BE2C (cell line): Measurements from ENCODE around the gene MALAT1.
A peak's percentile ranks its signal among the peaks of the same experiment; 100 is the strongest.

Experiments used
- DNase-seq: peaks from one replicate; pipeline ENCODE4 v3.0.0-alpha.2; 2020
- H3K27me3 ChIP-seq: fragments of 250-450 bp; sonication (Bioruptor Pico); 2 replicates; pipeline ENCODE4 v1.5.1; 2020; ENCODE audit warnings: mild to moderate bottlenecking
- H3K36me3 ChIP-seq: fragments of 250-450 bp; sonication (Bioruptor Pico); 2 replicates; pipeline ENCODE4 v1.5.1; 2020; ENCODE audit warnings: mild to moderate bottlenecking
- H3K4me1 ChIP-seq: fragments of 250-450 bp; sonication (Bioruptor Pico); 2 replicates; pipeline ENCODE4 v1.5.1; 2020
- H3K4me3 ChIP-seq: 2 replicates; pipeline ENCODE4 v1.5.1; 2011; ENCODE audit warnings: low read depth, low read length
- H3K9me3 ChIP-seq: fragments of 250-450 bp; sonication (Bioruptor Pico); 2 replicates; pipeline ENCODE4 v1.5.1; 2020
- CTCF ChIP-seq: IDR thresholded peaks from 2 replicates; pipeline ENCODE4 v1.5.1; 2012; ENCODE audit warnings: mild to moderate bottlenecking, low read depth, low read length

The MALAT1 gene

GRCh38 chr11:65501472-65502273 lies 2.8 kb downstream of the MALAT1 start:
- Histone ChIP-seq H3K4me1 (0 out of 2 replicates have a peak, but pooled peaks cover 4% of the 10 kb centered on the region), H3K27me3 (0 out of 2 replicates have a peak, but pooled peaks cover 6% of the 10 kb centered on the region), H3K4me3 (peak overlapping the region; percentile 96), H3K36me3 (peaks cover 75% of the 10 kb centered on the region), H3K9me3 (no peaks in the 10 kb centered on the region)
- no peak for TF ChIP-seq CTCF
- DNase-seq: no peak

GRCh38 chr11:65502274-65502554 lies 3.4 kb downstream of the MALAT1 start:
- H3K4me1 ChIP-seq: 0 out of 2 replicates have a peak, but pooled peaks cover 4% of the 10 kb centered on the region
- DNase-seq: no peak
- no peak for TF ChIP-seq CTCF
- peaks cover 78% of the 10 kb centered on the region for H3K36me3 ChIP-seq
- peak overlapping the region; percentile 96 for H3K4me3 ChIP-seq
- 0 out of 2 replicates have a peak, but pooled peaks cover 9% of the 10 kb centered on the region for H3K27me3 ChIP-seq
- H3K9me3 ChIP-seq: no peaks in the 10 kb centered on the region

GRCh38 chr11:65502555-65503367 lies 3.9 kb downstream of the MALAT1 start:
- no peak for DNase-seq
- 0 out of 2 replicates have a peak, but pooled peaks cover 9% of the 10 kb centered on the region for H3K27me3 ChIP-seq
- H3K9me3 ChIP-seq: no peaks in the 10 kb centered on the region
- peak overlapping the region; percentile 96 for H3K4me3 ChIP-seq
- 0 out of 2 replicates have a peak, but pooled peaks cover 4% of the 10 kb centered on the region for H3K4me1 ChIP-seq
- TF ChIP-seq CTCF: no peak
- peaks cover 78% of the 10 kb centered on the region for H3K36me3 ChIP-seq

- Histone ChIP-seq H3K9me3 (no peaks in the 10 kb centered on the region), H3K4me1 (0 out of 2 replicates have a peak, but pooled peaks cover 4% of the 10 kb centered on the region), H3K36me3 (peaks cover 78% of the 10 kb centered on the region), H3K4me3 (peak overlapping the region; percentile 96), H3K27me3 (0 out of 2 replicates have a peak, but pooled peaks cover 9% of the 10 kb centered on the region)
- no peak for TF ChIP-seq CTCF
- no peak for DNase-seq
These were observed 4.6 kb downstream of the MALAT1 start for GRCh38 chr11:65503368-65503948.

DNA sequence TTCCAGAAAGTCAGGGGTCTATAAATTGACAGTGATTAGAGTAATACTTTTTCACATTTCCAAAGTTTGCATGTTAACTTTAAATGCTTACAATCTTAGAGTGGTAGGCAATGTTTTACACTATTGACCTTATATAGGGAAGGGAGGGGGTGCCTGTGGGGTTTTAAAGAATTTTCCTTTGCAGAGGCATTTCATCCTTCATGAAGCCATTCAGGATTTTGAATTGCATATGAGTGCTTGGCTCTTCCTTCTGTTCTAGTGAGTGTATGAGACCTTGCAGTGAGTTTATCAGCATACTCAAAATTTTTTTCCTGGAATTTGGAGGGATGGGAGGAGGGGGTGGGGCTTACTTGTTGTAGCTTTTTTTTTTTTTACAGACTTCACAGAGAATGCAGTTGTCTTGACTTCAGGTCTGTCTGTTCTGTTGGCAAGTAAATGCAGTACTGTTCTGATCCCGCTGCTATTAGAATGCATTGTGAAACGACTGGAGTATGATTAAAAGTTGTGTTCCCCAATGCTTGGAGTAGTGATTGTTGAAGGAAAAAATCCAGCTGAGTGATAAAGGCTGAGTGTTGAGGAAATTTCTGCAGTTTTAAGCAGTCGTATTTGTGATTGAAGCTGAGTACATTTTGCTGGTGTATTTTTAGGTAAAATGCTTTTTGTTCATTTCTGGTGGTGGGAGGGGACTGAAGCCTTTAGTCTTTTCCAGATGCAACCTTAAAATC lies 5.3 kb downstream of the MALAT1 start:
- 0 out of 2 replicates have a peak, but pooled peaks cover 4% of the 10 kb centered on the region for H3K4me1 ChIP-seq
- peak overlapping the region; percentile 96 for H3K4me3 ChIP-seq
- peaks cover 77% of the 10 kb centered on the region for H3K36me3 ChIP-seq
- no peak for DNase-seq
- H3K9me3 ChIP-seq: no peaks in the 10 kb centered on the region
- TF ChIP-seq CTCF: no peak
- H3K27me3 ChIP-seq: 0 out of 2 replicates have a peak, but pooled peaks cover 9% of the 10 kb centered on the region
